Stimulated activated naive CD8-positive, alpha-beta T cell treated with anti-CD3 and anti-CD28 coated beads, Interleukin-15, Interleukin-2, amounts not matched to agents 100 U/mL and 50 U/mL, for 24 hours (primary cell): ENCODE data around the gene HCRTR1.

ENCODE experiments used
- ATAC-seq: fragments of 150-1000 bp; cut with Tn5 transposase; one replicate; pipeline ENCODE4 v1.10.0; 2021
- DNase-seq: peaks from one replicate; pipeline ENCODE4 v3.0.0; 2021

HCRTR1 gene

DNA sequence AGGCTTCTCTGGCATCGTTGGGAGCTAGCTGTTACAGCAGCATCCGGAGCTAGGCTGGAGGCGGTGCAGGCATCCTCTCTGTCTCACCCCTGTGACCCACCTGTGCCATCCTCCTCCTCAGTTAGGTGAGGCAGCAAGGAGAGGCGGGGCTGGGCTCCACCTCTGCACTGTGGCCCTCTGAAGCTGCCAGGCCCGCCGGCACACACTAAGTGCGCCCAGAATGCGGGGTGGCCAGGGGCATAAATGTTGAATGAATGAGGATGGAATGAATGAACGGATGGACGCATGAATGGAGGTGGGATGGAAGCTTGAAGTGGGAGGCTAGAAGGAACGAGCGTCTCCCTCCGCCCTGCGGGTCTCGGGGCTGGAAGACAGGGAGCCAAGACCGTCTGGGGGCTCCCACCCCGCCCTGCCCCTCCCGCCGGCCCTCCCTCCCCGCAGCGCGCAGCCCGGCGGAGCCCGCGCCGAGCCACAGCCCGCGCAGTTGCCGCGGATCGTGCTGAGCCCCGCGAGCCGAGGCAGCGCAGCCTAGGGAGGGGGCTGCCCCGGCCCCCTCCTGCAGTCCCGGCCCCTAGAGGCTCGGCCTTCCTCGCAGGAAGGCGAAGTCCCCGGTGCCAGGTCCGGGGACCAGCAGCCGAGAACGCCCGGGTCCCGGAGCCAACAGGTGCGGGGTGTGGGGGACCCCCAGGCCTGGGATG lies at the start of gene HCRTR1:
TSS of gene HCRTR1 (plus strand) at position 472 of the 698 bp plus-strand sequence. CDS start 1,504 bp downstream, outside the sequence.
- DNase-seq, result no peak
- ATAC-seq, result no peak

DNA sequence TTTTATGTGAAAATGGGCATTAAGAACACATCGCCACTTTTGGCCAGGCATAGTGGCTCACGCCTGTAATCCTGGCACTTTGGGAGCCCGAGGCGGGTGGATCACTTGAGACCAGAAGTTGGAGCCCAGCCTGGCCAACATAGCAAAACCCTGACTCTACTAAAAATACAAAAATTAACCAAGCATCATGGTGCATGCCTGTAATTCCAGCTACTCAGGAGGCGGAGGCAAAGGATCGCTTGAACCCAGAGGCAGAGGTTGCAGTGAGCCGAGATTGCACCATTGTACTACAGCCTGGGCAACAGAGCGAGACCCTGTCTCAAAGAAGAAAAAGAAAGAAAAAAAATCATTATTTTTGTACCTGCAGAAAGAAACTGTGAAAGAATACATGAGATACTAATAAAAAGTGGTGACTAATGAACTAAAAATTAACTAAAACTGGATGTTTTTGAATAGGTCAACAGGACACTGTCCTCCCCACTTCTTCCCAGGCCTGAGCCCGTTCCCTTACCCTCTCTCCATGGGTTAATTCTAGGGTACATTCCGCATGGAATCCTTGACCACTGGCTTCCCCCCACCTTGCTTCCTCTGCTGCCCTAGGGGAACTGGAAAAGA lies 49.4 kb upstream of the HCRTR1 start:
- DNase-seq (no peak), ATAC-seq (no peak)

DNA sequence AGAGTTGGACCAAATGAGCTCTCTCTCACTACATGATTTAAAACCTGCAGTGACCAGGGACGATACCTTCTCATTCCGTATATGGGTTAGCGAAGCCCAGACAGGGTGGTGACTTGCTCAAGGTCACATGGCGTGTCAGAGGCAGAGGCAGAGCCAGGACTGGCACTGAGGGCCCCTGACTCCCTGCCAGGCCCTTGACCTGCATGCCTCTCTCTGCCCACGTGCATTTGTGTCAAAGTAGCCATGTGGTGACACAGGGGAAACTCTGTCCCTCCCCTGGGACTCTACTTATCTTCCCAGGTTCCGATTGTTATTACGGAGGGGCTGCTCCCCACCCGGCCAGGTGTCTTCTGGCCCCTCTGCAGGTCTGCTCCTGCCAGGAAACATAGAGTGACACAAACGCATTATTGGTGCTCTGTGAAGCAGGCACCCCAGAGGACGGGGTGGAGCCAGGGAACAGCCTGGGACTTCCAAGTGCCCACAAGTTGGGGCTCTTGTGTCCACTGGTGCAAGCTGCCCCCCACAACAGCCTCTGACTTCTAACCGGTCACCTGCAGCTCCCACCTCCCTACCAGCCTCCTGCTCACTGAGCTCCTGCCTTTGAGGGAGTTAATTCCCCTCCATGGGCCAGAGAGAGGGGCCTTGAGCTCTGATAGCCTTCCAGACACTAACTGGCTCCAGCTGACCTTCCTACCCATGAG lies 48.4 kb upstream of the HCRTR1 start:
- DNase-seq (no peak), ATAC-seq (no peak)

DNA sequence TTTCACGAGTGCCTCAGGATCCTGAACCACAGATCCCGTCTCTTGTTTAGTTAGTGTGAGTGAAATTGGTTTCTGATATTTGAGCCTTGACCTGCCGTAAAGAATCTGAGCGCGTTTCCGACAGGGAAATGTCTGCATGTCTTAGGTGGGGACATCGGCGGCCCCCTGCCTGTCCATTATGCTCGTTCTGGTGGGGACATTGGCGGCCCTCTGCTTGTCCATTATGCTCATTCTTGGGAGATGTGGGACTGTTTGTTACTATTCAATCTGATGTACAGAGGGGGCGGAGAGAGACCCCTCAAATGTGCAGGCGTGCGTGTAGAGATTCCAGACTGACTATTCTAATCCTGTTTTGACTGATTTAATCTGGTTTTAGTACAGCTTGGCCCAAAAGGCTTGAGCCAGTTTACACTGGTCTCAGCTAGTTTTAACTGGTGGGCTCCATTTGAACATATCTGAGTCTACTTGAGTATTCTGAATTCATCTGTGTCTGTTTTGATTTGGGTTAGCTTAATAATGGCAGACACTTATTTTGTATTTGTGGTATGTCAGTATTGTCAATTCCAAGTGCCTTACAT lies 47.8 kb upstream of the HCRTR1 start:
- DNase-seq (no peak), ATAC-seq (no peak)

DNA sequence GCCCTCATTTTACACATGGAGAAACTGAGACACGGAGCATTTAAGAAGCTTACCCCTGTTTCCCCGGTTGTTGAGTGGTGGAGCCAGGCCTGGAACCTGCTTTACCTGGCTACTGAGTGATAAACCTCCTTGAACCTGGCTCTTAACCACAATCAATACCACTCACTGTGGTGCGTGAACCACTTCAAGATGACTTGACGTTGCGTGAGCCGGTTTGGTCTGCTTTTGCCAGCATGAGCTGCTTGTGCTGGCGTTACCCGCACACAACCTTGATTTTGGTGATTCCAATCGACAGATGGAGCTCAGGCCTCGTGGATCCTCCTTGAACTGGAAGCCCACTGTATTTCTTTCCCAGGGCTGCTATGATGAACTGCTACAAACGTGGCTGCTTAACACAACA lies 47.3 kb upstream of the HCRTR1 start:
- ATAC-seq (no peak), DNase-seq (no peak)

DNA sequence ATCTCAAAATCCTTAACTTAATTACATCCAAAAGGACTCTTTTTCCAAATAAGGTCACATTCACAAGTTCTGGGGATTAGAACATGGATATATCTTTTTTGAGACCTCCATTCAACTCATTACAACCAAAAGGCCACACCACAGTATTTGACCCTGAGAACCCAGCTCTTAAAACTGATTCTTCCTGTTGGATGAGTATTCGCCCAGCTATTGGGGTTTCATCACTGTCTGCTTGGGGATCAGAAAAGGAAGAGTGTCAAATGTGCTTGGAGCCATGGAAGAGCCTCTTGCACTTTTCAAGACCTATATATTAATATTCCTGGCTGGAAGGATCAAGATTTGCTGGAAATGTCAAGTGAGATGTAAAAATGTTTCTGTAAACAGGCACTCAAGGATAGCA lies 46.6 kb upstream of the HCRTR1 start:
- DNase-seq (no peak), ATAC-seq (no peak)

DNA sequence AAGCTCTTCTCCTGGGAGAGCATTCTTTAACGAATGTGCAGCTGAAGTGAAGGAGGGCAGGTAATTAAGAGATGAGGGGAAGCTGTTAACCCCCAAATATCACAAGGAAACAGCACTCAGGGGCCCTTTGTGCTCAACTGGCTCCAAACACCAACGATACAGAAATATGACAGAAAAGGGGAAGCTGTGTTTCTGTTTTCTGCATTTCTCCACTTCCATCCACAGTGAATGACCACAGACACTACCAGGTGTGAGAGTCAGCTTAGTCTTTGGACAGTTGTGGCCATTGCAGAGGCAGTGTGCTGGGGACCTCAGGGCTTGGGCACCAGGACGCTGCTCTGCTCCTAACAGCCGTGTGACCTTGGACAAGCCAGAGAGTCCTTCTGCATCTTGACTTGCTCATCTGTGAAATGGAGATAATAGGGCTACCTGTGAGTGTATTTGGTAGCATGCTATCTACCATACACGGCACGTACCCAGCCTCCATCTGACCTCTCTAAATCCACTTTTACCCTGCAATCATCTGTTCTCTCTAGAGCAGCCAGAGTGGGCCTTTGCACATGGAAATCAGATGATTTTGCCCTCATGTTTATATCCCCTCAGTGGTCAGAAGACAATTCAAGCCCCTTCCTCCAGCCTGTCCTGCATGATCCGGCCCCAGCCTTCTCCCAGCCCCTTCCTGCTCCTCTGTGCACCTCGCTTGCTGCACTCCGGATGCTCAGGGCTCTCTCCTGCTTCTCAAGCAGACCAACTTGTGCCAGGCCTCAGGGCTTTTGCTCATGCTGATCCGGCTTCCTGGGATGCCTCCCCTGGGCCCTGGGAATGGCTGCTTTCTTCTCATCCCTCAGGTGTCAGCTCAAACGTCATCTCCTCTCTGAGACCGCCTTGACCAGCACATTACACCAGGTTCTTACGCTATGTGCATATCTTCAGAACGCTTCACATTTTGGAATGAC lies 45.9 kb upstream of the HCRTR1 start:
- no peak for ATAC-seq

DNA sequence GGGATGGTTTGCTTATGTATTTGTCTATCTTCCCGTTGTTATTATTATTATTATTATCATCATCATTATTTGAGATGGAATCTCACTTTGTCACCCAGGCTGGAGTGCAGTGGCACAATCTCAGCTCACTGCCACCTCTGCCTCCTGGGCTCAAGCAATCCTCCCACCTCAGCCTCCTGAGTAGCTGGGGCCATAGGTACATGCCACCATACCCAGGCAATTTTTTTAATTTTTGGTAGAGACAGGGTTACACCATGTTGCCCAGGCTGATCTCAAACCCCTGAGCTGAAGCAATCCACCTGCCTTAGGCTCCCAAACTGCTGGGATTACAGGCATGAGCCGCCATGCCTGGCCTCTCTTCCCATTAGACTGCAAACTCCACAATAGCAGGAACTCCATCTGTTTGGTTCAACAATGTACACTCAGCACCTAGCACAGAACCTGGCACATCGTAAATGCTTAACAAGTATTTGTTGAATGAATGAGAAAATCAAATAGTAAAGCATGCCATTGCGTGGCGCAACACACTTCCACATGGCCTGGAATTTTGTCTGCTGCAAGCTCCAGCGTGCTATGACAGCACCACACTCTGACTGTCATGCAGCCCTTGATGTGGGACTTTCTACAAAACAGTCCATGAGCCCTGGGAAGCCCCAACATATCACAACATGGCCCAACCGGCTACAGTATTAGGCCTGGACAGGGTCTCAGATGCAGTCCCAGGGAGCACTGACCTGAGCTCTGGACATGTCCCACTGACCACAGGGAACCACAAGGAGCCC lies 45.0 kb upstream of the HCRTR1 start:
- DNase-seq, result no peak
- no peak for ATAC-seq

More for the DNA sequence above, 45.9 kb upstream of the HCRTR1 start:
- no peak for DNase-seq

DNA sequence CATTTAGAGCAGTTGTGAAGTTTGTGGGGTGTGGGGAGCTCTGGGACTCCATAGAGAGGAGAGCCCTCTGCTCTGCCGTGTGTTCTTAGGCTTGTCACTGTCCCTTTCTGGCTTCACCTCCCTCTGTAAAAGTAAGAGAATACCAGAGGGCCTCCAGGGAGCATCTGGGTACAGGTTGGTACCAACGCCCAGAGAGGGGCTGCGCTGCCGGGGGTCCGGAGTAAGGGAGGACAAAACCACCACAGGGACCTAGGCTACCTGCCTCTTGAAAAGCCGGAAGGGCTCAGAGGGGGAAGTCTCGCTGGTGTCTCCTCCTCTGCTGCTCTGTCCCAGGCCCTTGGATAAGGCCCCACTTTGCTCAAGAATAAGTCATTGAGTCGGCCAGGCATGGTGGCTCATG lies 44.2 kb upstream of the HCRTR1 start:
- DNase-seq (no peak), ATAC-seq (no peak)

DNA sequence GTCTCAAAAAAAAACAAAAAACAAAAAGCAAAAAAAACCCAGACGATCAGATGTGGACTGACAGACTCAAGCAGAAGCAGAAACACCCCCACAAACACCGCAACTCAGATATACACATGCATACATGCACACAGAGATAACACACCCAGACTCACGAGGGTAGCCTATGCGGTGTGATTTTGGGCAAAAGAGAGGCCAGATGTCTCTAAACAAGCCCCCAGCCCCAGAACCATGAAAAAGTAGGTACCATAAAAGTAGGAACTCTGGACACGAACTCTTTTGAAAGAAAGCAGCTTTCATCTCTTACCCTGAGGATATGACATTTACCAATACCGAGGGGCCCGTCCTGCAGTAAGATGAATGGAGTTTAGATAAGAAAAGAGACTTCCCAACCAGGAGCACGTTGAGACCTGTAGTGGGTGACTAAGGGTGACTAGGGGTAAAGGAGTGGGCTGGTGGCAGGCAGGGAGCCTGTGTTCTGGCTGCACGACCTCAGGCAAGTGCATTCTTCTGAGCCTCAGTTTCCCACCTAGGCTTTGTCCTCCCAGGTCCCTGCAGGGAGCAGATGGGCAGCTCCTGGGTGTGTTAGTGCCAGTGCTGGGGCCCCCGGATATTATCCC lies 42.6 kb upstream of the HCRTR1 start:
- DNase-seq (no peak), ATAC-seq (no peak)

DNA sequence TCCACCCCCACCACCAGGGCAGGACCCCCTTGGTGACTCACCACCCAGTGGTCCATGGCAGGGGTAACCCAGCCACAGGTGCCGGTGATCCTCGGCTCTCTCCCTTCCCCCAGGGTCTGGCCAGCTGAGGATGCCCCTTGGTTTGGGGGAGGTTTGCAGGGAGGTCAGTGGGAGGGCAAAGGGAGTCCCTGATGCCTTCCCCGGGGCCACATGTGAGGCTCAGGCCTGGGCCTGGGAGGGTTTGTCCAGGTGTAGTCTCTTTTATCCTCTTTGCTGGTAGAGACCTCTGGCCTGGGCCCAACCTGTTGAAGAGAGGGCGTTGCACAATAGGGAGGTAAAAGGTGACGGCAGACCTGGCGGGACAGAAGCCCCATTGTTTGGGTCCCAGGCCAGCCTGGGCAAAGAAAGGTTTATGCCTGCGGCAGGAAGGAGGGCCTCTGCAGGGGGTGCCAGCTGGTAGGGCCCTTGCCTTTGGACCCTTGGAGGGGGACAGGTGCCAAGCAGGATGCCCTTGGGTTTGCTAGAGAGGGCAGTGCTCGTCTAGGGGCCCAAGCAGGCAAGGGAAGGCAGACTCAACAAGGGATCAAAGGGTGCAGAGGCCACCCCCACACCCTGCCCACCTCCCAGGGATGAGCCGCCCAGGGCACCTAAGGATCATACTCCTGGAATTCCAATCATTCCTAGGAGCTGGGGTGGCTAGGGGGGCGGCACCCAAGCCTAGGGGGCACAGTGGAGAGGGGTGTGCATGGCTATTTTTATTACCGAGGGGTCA lies 41.9 kb upstream of the HCRTR1 start:
- DNase-seq (no peak), ATAC-seq (peak; percentile 10)

DNA sequence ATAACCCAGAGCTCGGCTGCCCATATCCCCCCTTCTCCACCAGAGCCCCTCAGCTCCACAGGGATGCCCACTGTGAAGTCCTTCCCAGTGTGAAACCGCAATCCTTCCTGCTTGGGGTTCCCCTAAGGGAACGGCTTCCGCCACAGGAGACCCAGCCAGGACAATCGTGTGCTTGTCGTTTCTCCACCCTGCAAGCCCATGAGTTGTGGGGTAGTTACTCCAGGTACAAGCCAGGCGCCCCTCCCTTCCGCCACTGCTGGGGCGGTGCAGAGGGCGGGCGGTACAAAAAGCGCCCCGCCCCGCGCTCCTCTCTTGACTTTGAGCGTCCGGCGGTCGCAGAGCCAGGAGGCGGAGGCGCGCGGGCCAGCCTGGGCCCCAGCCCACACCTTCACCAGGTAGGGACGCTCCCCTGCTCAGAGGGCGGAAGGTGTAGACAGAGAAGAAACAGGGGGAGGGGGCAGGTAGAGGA lies 41.3 kb upstream of the HCRTR1 start, which contains the start of gene TINAGL1:
TSS of gene TINAGL1 (plus strand) at position 315 of the 469 bp plus-strand sequence. CDS start 634 bp downstream, outside the sequence.
- ATAC-seq, result no peak
- DNase-seq, result no peak

DNA sequence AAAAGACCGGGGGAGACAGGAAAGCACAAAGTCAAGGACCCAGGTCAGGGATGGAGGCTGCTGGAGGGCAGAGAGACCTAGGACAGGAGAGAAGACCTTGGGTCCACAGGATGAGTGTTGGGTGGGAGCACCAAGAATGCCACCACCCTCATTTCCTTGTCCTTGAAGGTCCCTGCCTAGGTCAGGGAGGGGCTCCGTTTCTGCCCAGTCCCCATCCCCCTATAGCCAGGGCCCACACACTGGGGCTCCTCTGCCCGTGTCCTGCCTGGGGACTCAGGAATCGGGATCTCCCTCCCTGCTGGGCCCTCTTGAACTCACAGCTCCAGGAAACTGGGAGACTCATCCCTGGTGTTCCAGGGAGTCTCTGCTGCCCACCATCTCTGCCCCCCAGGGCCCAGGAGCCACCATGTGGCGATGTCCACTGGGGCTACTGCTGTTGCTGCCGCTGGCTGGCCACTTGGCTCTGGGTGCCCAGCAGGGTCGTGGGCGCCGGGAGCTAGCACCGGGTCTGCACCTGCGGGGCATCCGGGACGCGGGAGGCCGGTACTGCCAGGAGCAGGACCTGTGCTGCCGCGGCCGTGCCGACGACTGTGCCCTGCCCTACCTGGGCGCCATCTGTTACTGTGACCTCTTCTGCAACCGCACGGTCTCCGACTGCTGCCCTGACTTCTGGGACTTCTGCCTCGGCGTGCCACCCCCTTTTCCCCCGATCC lies 40.6 kb upstream of the HCRTR1 start:
- ATAC-seq (no peak), DNase-seq (no peak)

DNA sequence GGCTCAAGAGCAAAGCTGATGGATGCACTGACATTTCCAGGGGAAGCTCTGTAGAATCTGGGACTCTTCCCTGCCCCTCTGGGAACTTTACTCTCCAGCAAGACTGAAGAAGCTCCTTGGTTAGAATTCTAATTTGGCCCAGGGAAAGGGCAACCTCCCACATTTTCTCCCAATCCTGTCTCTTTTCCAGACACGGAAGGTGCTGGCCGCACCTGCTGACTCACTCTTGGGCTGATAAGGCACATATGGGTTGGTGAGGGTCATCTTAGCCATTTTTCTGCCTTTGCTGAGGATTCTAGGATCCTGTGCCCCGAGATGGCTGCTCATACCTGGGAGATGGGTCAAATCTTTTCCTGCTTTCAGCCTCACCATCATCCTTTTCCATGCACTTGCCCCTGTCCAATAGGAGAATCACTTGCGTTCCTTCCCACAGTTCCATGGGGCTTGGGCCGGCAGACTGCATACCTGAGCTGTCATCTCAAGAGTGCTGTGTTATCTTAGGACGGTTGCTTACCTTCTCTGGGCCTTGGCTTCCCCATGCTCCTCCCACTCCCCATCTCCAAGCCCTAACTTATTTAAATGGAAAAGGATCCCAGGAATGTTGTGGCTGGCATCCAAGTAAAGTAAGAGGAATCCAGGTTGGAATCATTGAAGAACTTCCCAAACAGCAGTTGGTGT lies 39.8 kb upstream of the HCRTR1 start:
- DNase-seq (no peak), ATAC-seq (no peak)

DNA sequence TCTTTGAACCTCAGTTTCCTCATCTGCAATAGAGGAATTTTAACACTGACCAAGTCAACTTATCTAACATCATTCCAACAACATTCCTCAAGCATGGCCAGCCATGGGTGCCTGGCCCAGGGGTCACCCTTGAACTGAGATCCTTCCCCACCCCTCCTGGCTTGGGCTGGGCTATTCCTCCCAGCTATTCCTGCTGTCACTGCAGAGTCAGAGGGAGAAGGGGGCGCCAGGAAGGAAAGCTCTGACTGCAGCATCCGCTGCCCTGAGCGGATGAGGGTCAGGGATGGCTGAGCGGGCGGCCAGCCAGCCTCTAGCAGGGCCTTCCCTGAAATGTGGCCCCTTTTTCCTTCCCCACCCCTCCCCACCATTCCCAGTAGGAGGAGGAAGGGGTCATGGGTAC lies 38.1 kb upstream of the HCRTR1 start:
- DNase-seq, result no peak
- no peak for ATAC-seq

DNA sequence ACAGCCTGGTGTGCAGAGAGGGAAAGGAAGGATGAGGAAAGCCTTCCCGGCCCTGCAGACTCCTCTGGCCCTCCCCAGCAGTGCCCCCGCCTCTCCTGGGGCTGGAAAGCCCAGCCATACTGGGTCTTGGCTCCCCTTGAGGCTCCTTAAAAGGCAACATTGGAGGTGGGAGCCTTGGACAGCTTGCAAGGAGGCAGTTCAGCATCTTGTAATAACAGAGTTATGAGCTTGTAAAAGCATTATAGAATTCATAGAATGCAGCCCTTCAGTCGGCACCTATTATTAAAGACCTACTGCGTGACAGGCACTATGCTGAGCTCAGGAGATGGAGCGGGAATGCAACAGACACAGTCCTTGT lies 37.0 kb upstream of the HCRTR1 start:
- DNase-seq, result no peak
- ATAC-seq, result no peak

DNA sequence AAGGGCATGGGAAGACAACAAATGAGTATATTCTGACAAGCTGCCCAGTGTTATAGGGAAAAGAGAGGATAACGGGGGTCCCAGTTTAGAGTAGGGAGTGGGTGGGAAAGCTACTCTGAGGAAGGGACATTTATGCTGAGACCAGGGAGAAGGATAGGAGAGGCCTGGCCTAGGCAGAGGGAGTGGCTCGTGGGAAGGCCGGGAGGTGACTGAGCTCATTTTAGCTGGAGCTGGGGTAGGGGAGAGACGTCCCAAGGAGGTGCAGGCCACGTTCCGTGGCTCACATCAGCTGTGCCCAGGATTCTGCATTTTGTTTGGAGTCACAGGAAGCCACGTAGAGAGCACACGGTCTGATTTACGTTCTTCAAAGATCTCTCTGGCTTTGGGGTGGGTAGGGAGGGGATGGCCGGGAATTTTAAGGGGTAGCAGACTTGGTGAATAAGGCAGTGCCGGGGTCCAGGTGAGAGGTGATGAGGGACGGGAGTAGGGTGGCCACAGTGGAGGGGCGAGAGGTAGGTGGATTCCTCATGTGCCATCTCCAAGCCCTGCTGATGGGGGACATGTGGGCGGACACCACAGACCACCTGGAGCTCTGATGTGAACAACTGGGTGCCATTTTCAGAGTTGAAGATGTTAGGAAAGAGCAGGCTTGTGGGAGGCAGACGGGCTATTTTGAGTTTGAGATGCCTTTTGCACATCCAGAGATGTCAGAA lies 36.4 kb upstream of the HCRTR1 start:
- DNase-seq, result no peak
- ATAC-seq, result no peak
